Neural crest cell (in vitro differentiated cells): ENCODE measurements around the gene GMDS. TPM values are rescaled to one million over a fixed set of nuclear protein-coding genes. Genes with fewer than 3 reads are reported as not detected.

Experiments
- DNase-seq: peaks from one replicate; pipeline ENCODE4 v3.0.0; 2021; ENCODE audit warnings: low read depth, mixed read lengths, low spot score
- H3K27ac Mint-ChIP-seq: one replicate; pipeline ENCODE4 v1.8.0; 2021; ENCODE audit warnings: mild to moderate bottlenecking, mixed read lengths; ENCODE audit not compliant: unreplicated experiment
- H3K27me3 Mint-ChIP-seq: 2 replicates; pipeline ENCODE4 v1.8.0; 2021; ENCODE audit warnings: low read depth, mild to moderate bottlenecking, mixed read lengths
- H3K36me3 Mint-ChIP-seq: 2 replicates; pipeline ENCODE4 v1.8.0; 2021; ENCODE audit warnings: low read depth, mild to moderate bottlenecking, mixed read lengths
- H3K4me1 Mint-ChIP-seq: 2 replicates; pipeline ENCODE4 v1.8.0; 2021; ENCODE audit warnings: mixed read lengths
- H3K4me3 Mint-ChIP-seq: one replicate; pipeline ENCODE4 v1.8.0; 2021; ENCODE audit warnings: mild to moderate bottlenecking, mixed read lengths
- H3K9me3 Mint-ChIP-seq: 2 replicates; pipeline ENCODE4 v1.8.0; 2021; ENCODE audit warnings: mixed read lengths
- total RNA-seq: library from RNA; stranded (reverse); gene quantifications from 2 replicates; pipeline ENCODE4 v1.2.1, GENCODE V29; 2021
- TF ChIP-seq, protein P1 (sequence below): fragments of 200-600 bp; sonication (generic); conservative IDR thresholded peaks from 2 replicates; pipeline ENCODE4 v1.5.0; 2021; ENCODE audit warnings: antibody characterized with exemption, mild to moderate bottlenecking

GMDS gene
- total RNA-seq, 1 donor from 2014 or later, result 16.1 TPM

DNA sequence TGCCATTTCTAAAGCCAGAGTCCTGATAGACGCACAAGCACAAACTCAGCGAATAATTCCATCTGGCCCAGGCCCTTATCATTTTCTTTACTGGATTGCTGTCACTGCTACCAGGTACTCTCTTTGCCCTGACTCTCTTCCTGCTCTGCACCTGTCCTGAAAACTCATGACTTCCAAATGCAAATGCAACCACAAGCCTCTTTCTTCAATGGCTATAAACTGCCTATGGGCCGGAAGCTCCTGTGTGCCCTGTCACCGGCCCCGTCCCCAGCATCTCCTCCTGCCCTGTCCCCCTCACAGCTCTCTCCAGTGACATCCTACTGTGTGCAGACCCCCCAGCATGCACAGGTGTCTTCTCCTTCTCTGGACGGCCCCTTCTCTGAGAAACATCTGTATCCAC, 302.6 kb downstream of the GMDS start:
- H3K27me3 Mint-ChIP-seq, result no peaks in the 10 kb centered on the region
- no peak overlapping the region for H3K4me3 Mint-ChIP-seq
- H3K9me3 Mint-ChIP-seq, result no peaks in the 10 kb centered on the region
- no peak for DNase-seq
- H3K36me3 Mint-ChIP-seq, result no peaks in the 10 kb centered on the region
- no peaks in the 10 kb centered on the region for H3K4me1 Mint-ChIP-seq
- H3K27ac Mint-ChIP-seq, result no peak overlapping the region
- TF ChIP-seq, protein P1, sequence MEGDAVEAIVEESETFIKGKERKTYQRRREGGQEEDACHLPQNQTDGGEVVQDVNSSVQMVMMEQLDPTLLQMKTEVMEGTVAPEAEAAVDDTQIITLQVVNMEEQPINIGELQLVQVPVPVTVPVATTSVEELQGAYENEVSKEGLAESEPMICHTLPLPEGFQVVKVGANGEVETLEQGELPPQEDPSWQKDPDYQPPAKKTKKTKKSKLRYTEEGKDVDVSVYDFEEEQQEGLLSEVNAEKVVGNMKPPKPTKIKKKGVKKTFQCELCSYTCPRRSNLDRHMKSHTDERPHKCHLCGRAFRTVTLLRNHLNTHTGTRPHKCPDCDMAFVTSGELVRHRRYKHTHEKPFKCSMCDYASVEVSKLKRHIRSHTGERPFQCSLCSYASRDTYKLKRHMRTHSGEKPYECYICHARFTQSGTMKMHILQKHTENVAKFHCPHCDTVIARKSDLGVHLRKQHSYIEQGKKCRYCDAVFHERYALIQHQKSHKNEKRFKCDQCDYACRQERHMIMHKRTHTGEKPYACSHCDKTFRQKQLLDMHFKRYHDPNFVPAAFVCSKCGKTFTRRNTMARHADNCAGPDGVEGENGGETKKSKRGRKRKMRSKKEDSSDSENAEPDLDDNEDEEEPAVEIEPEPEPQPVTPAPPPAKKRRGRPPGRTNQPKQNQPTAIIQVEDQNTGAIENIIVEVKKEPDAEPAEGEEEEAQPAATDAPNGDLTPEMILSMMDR, result no peak

DNA sequence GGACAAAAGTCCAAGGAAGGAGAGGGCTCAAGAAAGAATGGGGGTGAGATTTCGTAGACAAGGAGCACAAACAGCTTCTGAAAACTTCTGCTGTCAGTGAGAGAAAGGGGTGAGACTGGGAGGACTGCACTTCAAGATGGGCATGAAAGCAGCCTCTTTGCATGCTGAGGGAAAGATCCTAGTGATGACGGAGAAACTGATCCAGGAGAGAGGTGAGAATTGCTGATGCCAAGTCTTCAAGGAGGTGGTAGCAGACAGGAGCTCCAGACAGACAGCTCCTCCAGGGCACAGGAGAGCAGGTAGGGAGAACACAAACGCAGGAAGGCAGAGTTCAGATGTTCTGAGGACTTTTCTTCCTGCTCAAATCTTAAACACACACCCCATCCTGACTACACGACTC, 303.9 kb downstream of the GMDS start:
- Mint-ChIP-seq H3K4me3 (no peak overlapping the region), H3K4me1 (no peaks in the 10 kb centered on the region), H3K36me3 (no peaks in the 10 kb centered on the region), H3K27ac (no peak overlapping the region), H3K9me3 (no peaks in the 10 kb centered on the region), H3K27me3 (no peaks in the 10 kb centered on the region)
- DNase-seq, result no peak
- TF ChIP-seq, protein P1, result no peak

DNA sequence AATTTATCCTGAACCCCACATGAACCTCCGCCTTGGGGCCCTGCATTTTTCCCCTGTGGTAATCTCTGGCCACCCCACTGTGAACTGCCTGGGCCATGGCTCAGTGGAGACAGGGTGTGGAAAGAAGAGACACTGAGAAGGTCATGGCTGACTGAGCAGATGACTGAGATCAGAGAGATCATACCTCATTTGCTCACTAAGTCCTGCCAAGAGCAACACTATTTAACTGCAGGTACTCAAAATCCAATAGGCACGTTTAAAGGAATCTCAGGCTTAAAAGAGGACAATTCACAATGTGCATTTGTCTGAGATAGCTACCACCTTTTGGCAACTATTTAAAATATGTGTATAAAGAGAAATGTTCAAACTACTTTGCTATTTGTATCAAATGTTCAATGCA, 305.0 kb downstream of the GMDS start:
- no peaks in the 10 kb centered on the region for H3K4me1 Mint-ChIP-seq
- H3K27ac Mint-ChIP-seq, result no peak overlapping the region
- no peaks in the 10 kb centered on the region for H3K36me3 Mint-ChIP-seq
- DNase-seq, result no peak
- H3K9me3 Mint-ChIP-seq, result no peaks in the 10 kb centered on the region
- H3K4me3 Mint-ChIP-seq, result no peak overlapping the region
- TF ChIP-seq, protein P1, result no peak
- H3K27me3 Mint-ChIP-seq, result no peaks in the 10 kb centered on the region

DNA sequence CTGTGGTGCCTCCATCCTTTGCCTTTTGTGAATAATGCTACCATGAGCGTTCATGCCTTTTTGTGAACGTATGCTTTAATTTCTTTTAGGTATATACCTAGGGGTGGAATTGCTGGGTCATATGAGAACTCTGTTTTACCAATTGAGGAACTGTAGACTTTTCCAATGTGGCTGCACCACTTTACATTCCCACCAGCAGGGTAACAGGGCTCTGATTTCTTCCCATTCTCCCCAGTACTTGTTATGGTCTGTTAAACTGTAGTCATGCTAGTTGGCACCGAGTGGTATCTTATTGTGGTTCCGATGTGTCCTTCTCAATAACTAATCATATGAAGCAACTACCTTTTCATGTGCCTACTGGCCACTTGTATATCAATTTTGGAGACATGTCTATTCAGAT, 312.1 kb downstream of the GMDS start:
- Mint-ChIP-seq H3K36me3 (no peaks in the 10 kb centered on the region), H3K27ac (no peak overlapping the region), H3K4me1 (no peaks in the 10 kb centered on the region), H3K9me3 (peaks cover 6% of the 10 kb centered on the region), H3K4me3 (no peak overlapping the region), H3K27me3 (no peaks in the 10 kb centered on the region)
- DNase-seq, result no peak
- TF ChIP-seq, protein P1, result no peak

DNA sequence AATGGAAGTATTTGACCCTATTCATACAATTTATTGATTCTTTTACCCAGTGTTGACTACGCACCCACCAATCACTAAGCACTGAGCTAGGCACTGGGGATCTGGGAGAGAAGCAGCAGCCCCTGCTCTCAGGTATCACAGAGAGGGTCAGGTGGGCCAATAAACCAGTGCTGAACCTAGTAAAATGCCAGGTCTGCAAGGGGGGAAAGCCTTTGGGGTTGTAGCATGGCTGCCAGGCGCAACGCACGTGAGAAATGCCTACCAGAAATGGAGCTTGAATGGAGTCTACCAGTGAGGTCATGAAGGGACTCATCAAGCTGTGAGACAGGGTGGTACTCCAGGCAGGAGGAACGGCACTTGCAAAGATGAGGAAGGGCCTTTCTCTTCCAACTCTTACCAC, 313.6 kb downstream of the GMDS start:
- no peaks in the 10 kb centered on the region for H3K36me3 Mint-ChIP-seq
- DNase-seq, result no peak
- no peak overlapping the region for H3K4me3 Mint-ChIP-seq
- H3K27me3 Mint-ChIP-seq, result no peaks in the 10 kb centered on the region
- no peaks in the 10 kb centered on the region for H3K4me1 Mint-ChIP-seq
- TF ChIP-seq, protein P1, result no peak
- H3K27ac Mint-ChIP-seq, result no peak overlapping the region
- peaks cover 7% of the 10 kb centered on the region for H3K9me3 Mint-ChIP-seq

DNA sequence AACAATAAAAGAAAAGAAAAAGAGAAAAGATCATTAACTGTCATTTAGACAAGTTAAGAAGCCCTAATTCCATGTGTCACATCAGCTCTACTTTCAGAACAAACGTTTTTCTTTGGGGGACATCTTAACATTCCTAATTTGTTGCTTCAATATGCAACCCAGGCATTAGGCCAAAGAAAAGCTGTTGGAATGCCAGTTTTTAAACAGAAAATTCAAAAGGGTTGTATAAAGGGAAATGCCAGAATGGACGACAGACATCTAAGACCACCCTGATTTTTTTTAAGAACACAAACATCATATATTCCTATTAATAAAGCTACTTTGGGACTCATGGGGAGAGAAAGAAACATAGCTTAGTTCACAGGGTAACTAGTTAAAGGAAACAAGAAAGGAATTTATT, 315.0 kb downstream of the GMDS start:
- Mint-ChIP-seq H3K27ac (no peak overlapping the region), H3K4me1 (no peaks in the 10 kb centered on the region), H3K36me3 (no peaks in the 10 kb centered on the region), H3K27me3 (no peaks in the 10 kb centered on the region), H3K4me3 (no peak overlapping the region), H3K9me3 (peaks cover 9% of the 10 kb centered on the region)
- TF ChIP-seq, protein P1, result no peak
- no peak for DNase-seq
